GM19395 (cell line): ENCODE results near the gene ZBTB40.

ENCODE experiments used
- ATAC-seq: cut with Tn5 transposase; IDR thresholded peaks from one replicate; pipeline ENCODE4 v1.9.1; 2021; ENCODE audit warnings: mild to moderate bottlenecking, moderate library complexity; ENCODE audit not compliant: unreplicated experiment

Gene ZBTB40

GRCh38 chr1:22578732-22579361 lies 127.2 kb downstream of the ZBTB40 start:
- ATAC-seq = no peak

- no peak for ATAC-seq
Measured at GRCh38 chr1:22579541-22580155, 128.0 kb downstream of the ZBTB40 start.
